HG02852 (cell line): ENCODE data around the gene RPL32.
A peak's percentile ranks its signal among the peaks of the same experiment; 100 is the strongest.
"Not testable (repeated sequence)": the region's sequence is repeated elsewhere in the genome, so short reads cannot be mapped to it uniquely, and the experiment has no call there.

Experiments used
- ATAC-seq: cut with Tn5 transposase; IDR thresholded peaks from one replicate; pipeline ENCODE4 v1.9.1; 2021; ENCODE audit warnings: mild to moderate bottlenecking, moderate library complexity; ENCODE audit not compliant: unreplicated experiment

The RPL32 gene

GRCh38 chr3:12841149-12841969 lies at the start of gene RPL32:
RPL32 (minus strand) TSS chr3:12841565; CDS start chr3:12840237, 1,328 bp downstream.
- ATAC-seq: peak; percentile 84

- ATAC-seq: no peak
Observed at GRCh38 chr3:12890610-12891390, 49.4 kb upstream of the RPL32 start.

GRCh38 chr3:12886736-12887135 lies 45.4 kb upstream of the RPL32 start:
- no peak for ATAC-seq

GRCh38 chr3:12886106-12886679 lies 44.8 kb upstream of the RPL32 start:
- ATAC-seq: no peak

- ATAC-seq: no peak
Observed at GRCh38 chr3:12885583-12885930, 44.2 kb upstream of the RPL32 start.

- peak; percentile 42 for ATAC-seq
Observed at GRCh38 chr3:12884790-12885582, 43.6 kb upstream of the RPL32 start.

GRCh38 chr3:12884186-12884680 lies 42.9 kb upstream of the RPL32 start:
- ATAC-seq: no peak

GRCh38 chr3:12882336-12883310 lies 41.3 kb upstream of the RPL32 start:
- no peak for ATAC-seq

GRCh38 chr3:12881858-12882257 lies 40.5 kb upstream of the RPL32 start:
- ATAC-seq: not testable (repeated sequence)

- ATAC-seq: no peak
Observed at GRCh38 chr3:12879191-12879815, 37.9 kb upstream of the RPL32 start.

GRCh38 chr3:12878758-12879157 lies 37.4 kb upstream of the RPL32 start:
- not testable (repeated sequence) for ATAC-seq

- no peak for ATAC-seq
Observed at GRCh38 chr3:12878141-12878574, 36.8 kb upstream of the RPL32 start.

GRCh38 chr3:12877040-12877439 lies 35.7 kb upstream of the RPL32 start:
- no peak for ATAC-seq

- ATAC-seq: no peak
Observed at GRCh38 chr3:12875857-12876836, 34.8 kb upstream of the RPL32 start.

GRCh38 chr3:12871404-12871983 lies 30.1 kb upstream of the RPL32 start:
- no peak for ATAC-seq

GRCh38 chr3:12870942-12871341 lies 29.6 kb upstream of the RPL32 start:
- peak; percentile 42 for ATAC-seq

GRCh38 chr3:12869035-12869621 lies 27.8 kb upstream of the RPL32 start:
- peak; percentile 47 for ATAC-seq
